GM13977 (cell line): ENCODE data around the gene GNG4.
"Not testable (repeated sequence)": the region's sequence is repeated elsewhere in the genome, so short reads cannot be mapped to it uniquely, and the experiment has no call there.

Experiments
- DNase-seq: peaks from one replicate; pipeline ENCODE4 v3.0.0; 2012; ENCODE audit warnings: low spot score
- in situ Hi-C: fragments of 300-500 bp; cut with MboI; formaldehyde crosslinking; loops from one replicate; pipeline ENCODE4 v1.12.0; 2022; ENCODE audit warnings: low sequenced_read_pairs, low pct_unique_long_range_greater_than_20kb, mixed read lengths, inconsistent platforms; ENCODE audit not compliant: unreplicated experiment
- TF ChIP-seq, protein P1 (sequence below): IDR thresholded peaks from 2 replicates; pipeline ENCODE4 v1.5.1; 2012; ENCODE audit warnings: mild to moderate bottlenecking, control low read depth; ENCODE audit not compliant: insufficient read depth; ENCODE audit errors: extremely low read depth, missing control alignments

The GNG4 gene

GRCh38 chr1:235597867-235598553 is 51.6 kb downstream of the GNG4 start:
- no peak for DNase-seq
- TF ChIP-seq, protein P1, sequence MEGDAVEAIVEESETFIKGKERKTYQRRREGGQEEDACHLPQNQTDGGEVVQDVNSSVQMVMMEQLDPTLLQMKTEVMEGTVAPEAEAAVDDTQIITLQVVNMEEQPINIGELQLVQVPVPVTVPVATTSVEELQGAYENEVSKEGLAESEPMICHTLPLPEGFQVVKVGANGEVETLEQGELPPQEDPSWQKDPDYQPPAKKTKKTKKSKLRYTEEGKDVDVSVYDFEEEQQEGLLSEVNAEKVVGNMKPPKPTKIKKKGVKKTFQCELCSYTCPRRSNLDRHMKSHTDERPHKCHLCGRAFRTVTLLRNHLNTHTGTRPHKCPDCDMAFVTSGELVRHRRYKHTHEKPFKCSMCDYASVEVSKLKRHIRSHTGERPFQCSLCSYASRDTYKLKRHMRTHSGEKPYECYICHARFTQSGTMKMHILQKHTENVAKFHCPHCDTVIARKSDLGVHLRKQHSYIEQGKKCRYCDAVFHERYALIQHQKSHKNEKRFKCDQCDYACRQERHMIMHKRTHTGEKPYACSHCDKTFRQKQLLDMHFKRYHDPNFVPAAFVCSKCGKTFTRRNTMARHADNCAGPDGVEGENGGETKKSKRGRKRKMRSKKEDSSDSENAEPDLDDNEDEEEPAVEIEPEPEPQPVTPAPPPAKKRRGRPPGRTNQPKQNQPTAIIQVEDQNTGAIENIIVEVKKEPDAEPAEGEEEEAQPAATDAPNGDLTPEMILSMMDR: peak; percentile 5
- in situ Hi-C loops: no loop called here

GRCh38 chr1:235595079-235595478 is 54.5 kb downstream of the GNG4 start:
- in situ Hi-C loops: no loop called here
- DNase-seq: no peak
- TF ChIP-seq, protein P1: no peak

GRCh38 chr1:235594281-235594895 is 55.2 kb downstream of the GNG4 start:
- DNase-seq, in situ Hi-C loops: not testable (repeated sequence)

GRCh38 chr1:235588916-235589515 is 60.6 kb downstream of the GNG4 start:
- TF ChIP-seq, protein P1: no peak
- DNase-seq: no peak
- in situ Hi-C loops: no loop called here

GRCh38 chr1:235588156-235588555 is 61.4 kb downstream of the GNG4 start:
- TF ChIP-seq, protein P1: no peak
- no peak for DNase-seq
- in situ Hi-C loops: no loop called here

GRCh38 chr1:235586992-235587391 is 62.6 kb downstream of the GNG4 start:
- in situ Hi-C loops: no loop called here
- TF ChIP-seq, protein P1: no peak
- DNase-seq: no peak

DNA sequence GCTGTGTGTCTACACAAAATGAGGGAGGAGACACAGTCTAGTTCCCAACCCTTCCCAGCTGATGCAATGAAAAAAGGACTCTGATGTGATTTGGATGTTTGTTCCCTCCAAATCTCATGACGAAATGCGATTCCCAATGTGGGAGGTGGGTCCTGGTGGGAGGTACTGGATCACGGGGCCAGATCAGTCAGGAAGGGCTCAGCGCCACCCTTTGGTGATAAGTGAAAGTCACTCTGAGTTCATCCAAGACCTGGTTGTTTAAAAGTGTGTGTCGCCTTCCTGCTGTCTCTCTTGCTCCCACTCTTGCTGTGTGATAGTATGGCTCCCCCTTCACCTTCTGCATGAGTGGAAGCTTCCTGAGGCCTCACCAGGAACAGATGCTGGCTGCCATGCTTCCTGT is 63.2 kb downstream of the GNG4 start:
- TF ChIP-seq, protein P1: no peak
- DNase-seq: no peak
- in situ Hi-C loops: no loop called here
